RWPE2 (cell line): ENCODE measurements around the gene TBC1D2.

Experiments used
- ATAC-seq: fragments of 200-7000 bp; cut with Tn5 transposase; 3 replicates; pipeline ENCODE4 v1.9.1; 2021; ENCODE audit warnings: low read depth
- DNase-seq: peaks from one replicate; pipeline ENCODE4 v3.0.0-alpha.2; 2020; ENCODE audit warnings: low spot score
- H3K27ac ChIP-seq: fragments of 450-650 bp; 2 replicates; pipeline ENCODE4 v1.5.1; 2017; ENCODE audit warnings: mild to moderate bottlenecking; ENCODE audit not compliant: poor library complexity, severe bottlenecking
- H3K27me3 ChIP-seq: fragments of 250-450 bp; sonication (Bioruptor Pico); 2 replicates; pipeline ENCODE4 v1.5.1; 2021; ENCODE audit warnings: mild to moderate bottlenecking, moderate library complexity; ENCODE audit not compliant: insufficient read depth, poor library complexity, severe bottlenecking
- H3K36me3 ChIP-seq: fragments of 250-450 bp; sonication (Bioruptor Pico); 2 replicates; pipeline ENCODE4 v1.5.1; 2020; ENCODE audit warnings: low read depth, mild to moderate bottlenecking, moderate library complexity
- H3K4me1 ChIP-seq: fragments of 250-450 bp; sonication (Bioruptor Pico); 2 replicates; pipeline ENCODE4 v1.5.1; 2021; ENCODE audit warnings: mild to moderate bottlenecking, moderate library complexity; ENCODE audit not compliant: insufficient read depth, poor library complexity, severe bottlenecking
- H3K4me3 ChIP-seq: fragments of 250-450 bp; sonication (Bioruptor Pico); 2 replicates; pipeline ENCODE4 v1.5.1; 2021; ENCODE audit warnings: mild to moderate bottlenecking, moderate library complexity; ENCODE audit not compliant: severe bottlenecking
- H3K9me3 ChIP-seq: fragments of 250-450 bp; sonication (Bioruptor Pico); 2 replicates; pipeline ENCODE4 v1.5.1; 2021; ENCODE audit warnings: mild to moderate bottlenecking, moderate library complexity; ENCODE audit not compliant: severe bottlenecking
- TF ChIP-seq, protein P1 (sequence below): fragments of 450-650 bp; IDR thresholded peaks from one replicate; pipeline ENCODE4 v1.5.1; 2017; ENCODE audit warnings: mild to moderate bottlenecking, moderate library complexity; ENCODE audit not compliant: poor library complexity, severe bottlenecking

Gene TBC1D2

DNA sequence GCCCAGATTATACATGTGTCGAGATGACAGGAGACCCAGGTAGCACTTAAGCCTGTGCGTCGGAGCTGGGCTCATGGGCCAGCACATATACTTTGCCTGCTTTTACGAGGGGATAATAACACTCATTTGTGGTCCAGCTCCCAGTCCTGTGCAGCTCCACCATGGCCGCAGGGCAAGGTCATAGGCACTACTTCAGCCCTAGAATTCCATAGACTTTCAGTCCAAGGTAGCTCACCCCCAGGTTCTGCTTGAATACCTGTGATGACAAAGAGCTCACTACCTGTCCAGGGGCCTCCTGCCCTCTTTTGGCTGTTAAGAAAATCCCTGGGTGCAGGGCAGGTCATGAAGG lies 64.7 kb downstream of the TBC1D2 start:
- H3K4me3 ChIP-seq: no peak overlapping the region
- peaks cover 19% of the 10 kb centered on the region for H3K4me1 ChIP-seq
- H3K36me3 ChIP-seq: 0 out of 2 replicates have a peak, but pooled peaks cover 15% of the 10 kb centered on the region
- no peak for DNase-seq
- TF ChIP-seq, protein P1, sequence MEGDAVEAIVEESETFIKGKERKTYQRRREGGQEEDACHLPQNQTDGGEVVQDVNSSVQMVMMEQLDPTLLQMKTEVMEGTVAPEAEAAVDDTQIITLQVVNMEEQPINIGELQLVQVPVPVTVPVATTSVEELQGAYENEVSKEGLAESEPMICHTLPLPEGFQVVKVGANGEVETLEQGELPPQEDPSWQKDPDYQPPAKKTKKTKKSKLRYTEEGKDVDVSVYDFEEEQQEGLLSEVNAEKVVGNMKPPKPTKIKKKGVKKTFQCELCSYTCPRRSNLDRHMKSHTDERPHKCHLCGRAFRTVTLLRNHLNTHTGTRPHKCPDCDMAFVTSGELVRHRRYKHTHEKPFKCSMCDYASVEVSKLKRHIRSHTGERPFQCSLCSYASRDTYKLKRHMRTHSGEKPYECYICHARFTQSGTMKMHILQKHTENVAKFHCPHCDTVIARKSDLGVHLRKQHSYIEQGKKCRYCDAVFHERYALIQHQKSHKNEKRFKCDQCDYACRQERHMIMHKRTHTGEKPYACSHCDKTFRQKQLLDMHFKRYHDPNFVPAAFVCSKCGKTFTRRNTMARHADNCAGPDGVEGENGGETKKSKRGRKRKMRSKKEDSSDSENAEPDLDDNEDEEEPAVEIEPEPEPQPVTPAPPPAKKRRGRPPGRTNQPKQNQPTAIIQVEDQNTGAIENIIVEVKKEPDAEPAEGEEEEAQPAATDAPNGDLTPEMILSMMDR: no peak
- ATAC-seq: no peak
- H3K27ac ChIP-seq: peak overlapping the region; percentile 64
- H3K27me3 ChIP-seq: no peaks in the 10 kb centered on the region
- H3K9me3 ChIP-seq: no peaks in the 10 kb centered on the region

DNA sequence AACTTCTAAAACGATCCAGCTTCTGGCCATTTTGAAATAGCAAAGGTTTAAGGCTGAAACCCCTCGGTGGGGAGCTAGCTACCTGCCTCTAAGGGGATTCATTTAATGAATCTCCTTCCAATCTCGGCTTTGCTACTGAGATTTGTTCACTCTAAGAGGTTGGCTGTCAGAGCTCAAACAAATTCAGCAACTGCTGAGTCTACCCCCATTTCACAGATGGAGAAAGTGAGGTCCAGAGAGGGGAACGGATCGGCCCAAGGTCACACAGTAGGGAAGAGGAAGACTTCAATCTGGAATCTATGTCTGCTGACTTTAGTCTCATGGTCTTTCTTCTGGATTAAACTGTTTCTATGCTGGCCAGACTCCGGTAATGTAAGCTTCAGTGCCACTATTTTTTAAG lies 66.0 kb downstream of the TBC1D2 start:
- Histone ChIP-seq H3K36me3 (peaks cover 18% of the 10 kb centered on the region; the same call in 1 of the 2 replicates), H3K9me3 (no peaks in the 10 kb centered on the region), H3K4me3 (no peak overlapping the region), H3K27ac (no peak overlapping the region), H3K4me1 (peaks cover 25% of the 10 kb centered on the region), H3K27me3 (no peaks in the 10 kb centered on the region)
- no peak for ATAC-seq
- no peak for DNase-seq
- TF ChIP-seq, protein P1: no peak

DNA sequence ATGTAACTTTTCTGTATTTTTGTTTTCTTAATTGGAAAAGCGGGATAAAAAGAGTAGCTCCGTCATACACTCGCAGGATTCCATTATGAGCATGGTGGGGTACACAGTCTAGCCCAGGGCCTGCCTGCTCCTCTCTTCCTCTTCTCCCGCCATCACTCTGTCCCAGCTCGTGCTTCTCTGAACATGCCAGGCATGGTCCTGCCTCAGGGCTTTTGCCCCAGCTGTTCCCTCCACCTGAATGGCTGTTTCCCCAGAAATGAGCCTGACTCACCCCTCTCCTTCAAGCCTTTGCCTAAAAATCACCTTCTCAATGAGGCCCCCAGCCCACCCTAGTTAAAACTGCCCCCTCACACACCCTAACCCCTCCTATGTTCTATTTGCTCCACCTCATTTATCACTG lies 67.5 kb downstream of the TBC1D2 start:
- TF ChIP-seq, protein P1: no peak
- Histone ChIP-seq H3K9me3 (no peaks in the 10 kb centered on the region), H3K27me3 (no peaks in the 10 kb centered on the region), H3K4me3 (no peak overlapping the region), H3K36me3 (peaks cover 26% of the 10 kb centered on the region; the same call in 1 of the 2 replicates), H3K4me1 (peaks cover 19% of the 10 kb centered on the region), H3K27ac (no peak overlapping the region)
- DNase-seq: no peak
- no peak for ATAC-seq

DNA sequence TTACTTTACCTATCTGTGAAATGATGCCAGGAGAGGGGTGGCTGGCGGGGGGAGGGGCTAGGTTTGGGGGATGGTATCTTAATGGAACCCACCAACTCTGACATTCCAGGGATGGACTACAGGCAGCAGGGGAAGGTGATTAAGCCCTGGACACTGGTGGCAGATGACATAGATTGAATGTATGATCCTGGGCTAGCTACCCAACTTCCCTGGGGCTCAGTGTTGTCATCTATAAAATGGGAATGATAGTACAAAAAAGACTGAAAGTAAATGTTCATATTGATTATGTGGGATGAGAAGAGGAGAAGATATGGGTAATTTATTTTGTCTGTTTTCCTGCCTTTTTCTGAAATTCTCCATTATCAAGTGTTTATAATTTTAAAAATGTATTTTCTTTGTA lies 69.2 kb downstream of the TBC1D2 start:
- DNase-seq (no peak), ATAC-seq (no peak)
- Histone ChIP-seq H3K4me3 (no peak overlapping the region), H3K4me1 (peaks cover 19% of the 10 kb centered on the region), H3K27me3 (no peaks in the 10 kb centered on the region), H3K27ac (peak overlapping the region; percentile 3), H3K36me3 (peaks cover 26% of the 10 kb centered on the region; the same call in 1 of the 2 replicates), H3K9me3 (no peaks in the 10 kb centered on the region)
- TF ChIP-seq, protein P1: no peak

DNA sequence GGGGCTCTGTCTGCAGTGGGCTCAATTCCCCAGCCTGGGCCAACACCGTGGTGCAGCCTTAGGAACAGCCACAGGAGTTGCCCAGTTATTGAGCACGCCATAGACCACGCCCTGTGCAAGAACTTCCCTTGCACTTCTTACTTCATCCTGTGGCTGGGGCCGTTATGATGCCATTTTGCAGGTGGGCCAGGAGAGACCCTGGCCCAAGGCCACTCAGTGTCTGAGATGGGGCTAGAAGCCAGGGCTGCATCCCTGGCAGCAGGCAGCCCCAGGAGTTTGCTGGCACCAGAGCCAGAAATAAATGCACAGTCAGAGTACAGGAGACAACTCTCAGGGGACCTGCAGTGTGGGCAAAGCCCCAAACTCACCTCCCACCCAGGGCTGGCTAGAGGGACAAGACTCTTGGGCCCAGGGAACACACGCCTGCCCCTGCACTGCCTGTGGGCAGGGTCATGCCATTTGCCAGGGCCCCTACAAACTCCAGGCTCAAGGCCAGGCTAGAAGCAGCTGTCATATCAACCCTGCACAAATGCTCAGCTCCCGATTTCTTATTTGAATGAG lies 69.8 kb downstream of the TBC1D2 start:
- TF ChIP-seq, protein P1: no peak
- Histone ChIP-seq H3K27me3 (no peaks in the 10 kb centered on the region), H3K27ac (peak overlapping the region; percentile 3), H3K9me3 (no peaks in the 10 kb centered on the region), H3K4me1 (peaks cover 14% of the 10 kb centered on the region), H3K36me3 (peaks cover 25% of the 10 kb centered on the region; the same call in 1 of the 2 replicates), H3K4me3 (no peak overlapping the region)
- DNase-seq: no peak
- peak; percentile 48 for ATAC-seq
